Measurements from ENCODE around the gene NECAB3. TPM values are rescaled to one million over a fixed set of nuclear protein-coding genes. Genes with fewer than 3 reads are reported as not detected.

The NECAB3 gene
- total and polyA plus RNA-seq, 11 donors, result 37.6 to 111 (median 71.8) TPM

DNA sequence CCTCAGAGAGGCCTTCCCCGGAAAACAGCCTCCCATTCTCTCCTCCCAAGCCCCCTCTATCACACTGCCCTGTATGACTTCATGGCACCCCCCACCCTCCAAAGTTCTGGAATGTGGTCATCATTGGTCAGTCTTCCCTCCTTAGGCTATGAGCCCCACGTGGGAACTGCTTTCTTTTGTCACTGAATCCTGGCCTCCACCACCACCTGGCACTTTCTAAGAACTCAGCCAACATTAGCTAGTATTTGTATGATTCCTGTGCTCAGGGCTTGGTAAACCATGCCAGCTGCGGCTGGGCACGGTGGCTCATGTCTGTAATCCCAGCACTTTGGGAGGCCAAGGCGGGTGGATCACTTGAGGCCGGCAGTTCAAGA is 20.4 kb upstream of the NECAB3 start:
- WGBS, 4 donors, result 82 to 84% (median 82%) methylated on average over 6 of the region's 6 CpGs
- Histone ChIP-seq H3K9me3 (no peaks in the 10 kb centered on the region), H3K27ac (peak overlapping the region in 3 of 12 donors; percentile 14 to 46 (median 36)), H3K4me1 (peaks cover 0 to 19% (median 4%) of the 10 kb centered on the region in 12 donors), H3K27me3 (no peaks in the 10 kb centered on the region), H3K36me3 (no peaks in the 10 kb centered on the region), H3K4me3 (no peak overlapping the region)
- ATAC-seq, result peak in 1 of 4 donors; percentile 13
- no peak for TF ChIP-seq POLR2A (IDR thresholded peaks at IDR 0.05)
- TF ChIP-seq, protein P1, sequence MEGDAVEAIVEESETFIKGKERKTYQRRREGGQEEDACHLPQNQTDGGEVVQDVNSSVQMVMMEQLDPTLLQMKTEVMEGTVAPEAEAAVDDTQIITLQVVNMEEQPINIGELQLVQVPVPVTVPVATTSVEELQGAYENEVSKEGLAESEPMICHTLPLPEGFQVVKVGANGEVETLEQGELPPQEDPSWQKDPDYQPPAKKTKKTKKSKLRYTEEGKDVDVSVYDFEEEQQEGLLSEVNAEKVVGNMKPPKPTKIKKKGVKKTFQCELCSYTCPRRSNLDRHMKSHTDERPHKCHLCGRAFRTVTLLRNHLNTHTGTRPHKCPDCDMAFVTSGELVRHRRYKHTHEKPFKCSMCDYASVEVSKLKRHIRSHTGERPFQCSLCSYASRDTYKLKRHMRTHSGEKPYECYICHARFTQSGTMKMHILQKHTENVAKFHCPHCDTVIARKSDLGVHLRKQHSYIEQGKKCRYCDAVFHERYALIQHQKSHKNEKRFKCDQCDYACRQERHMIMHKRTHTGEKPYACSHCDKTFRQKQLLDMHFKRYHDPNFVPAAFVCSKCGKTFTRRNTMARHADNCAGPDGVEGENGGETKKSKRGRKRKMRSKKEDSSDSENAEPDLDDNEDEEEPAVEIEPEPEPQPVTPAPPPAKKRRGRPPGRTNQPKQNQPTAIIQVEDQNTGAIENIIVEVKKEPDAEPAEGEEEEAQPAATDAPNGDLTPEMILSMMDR (IDR thresholded peaks at IDR 0.05), result no peak
- no peak for DNase-seq
- intact Hi-C loops (cut with DNase I), result loop anchor here in 1 of 10 donors (5.0 kb wide), 1 partner anchor 33 kb away; no protein-coding TSS in a partner anchor

DNA sequence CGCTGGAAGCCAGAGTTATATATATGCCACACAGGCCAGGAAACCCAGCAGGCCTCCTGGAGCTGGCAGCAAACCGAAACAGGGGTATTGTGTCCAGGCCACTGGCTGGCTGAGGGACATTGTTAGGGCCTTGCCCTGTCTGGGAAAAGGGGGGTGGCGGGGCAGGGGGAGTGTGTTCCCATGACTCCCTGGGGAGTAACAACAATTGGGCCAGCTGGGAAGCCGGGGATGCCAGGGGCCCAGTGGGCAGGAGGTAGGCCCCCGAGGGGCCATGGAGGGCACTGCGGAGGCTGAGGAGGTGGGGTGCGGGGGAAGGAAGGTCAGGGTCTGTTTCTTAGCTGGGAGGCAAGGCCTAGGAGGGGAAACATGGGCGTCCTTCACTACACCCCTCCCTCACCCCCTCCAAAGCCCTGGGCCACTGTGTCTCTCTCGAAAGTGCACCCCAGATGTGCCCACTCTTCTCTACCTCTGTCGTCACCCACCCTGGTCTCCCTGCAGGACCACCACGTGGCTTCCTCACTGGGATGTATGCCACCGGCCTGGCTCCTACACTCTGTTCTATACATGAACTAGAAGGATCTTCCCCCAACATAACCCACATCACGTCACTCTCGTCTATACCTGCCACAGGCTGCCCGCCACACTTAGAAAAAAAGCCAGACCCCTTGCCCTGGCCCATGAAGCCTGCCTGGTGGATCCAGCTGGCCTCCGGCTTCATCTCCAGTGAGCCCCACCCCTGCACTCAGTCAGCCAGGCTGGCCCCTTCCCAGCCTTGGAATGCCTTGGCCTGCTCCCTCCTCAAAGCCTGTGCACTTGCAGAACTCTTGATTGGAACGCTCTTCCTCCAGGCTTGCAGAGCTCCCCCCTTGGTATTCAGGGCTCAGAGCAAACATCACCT is 19.8 kb upstream of the NECAB3 start:
- no peaks in the 10 kb centered on the region for H3K9me3 ChIP-seq
- peak; percentile 31 to 71 (median 62) for ATAC-seq
- no peaks in the 10 kb centered on the region for H3K36me3 ChIP-seq
- no peak overlapping the region for H3K4me3 ChIP-seq
- H3K27me3 ChIP-seq, result no peaks in the 10 kb centered on the region
- no peak for TF ChIP-seq POLR2A (IDR thresholded peaks at IDR 0.05)
- TF ChIP-seq, protein P1 (IDR thresholded peaks at IDR 0.05), result no peak
- WGBS, 4 donors, result 69 to 82% (median 80%) methylated on average over 15 to 17 of the region's 17 CpGs
- peaks cover 0 to 23% (median 6%) of the 10 kb centered on the region in 12 donors for H3K4me1 ChIP-seq
- H3K27ac ChIP-seq, result peak overlapping the region in 7 of 12 donors; percentile 14 to 62 (median 46)
- intact Hi-C loops (cut with DNase I), result loop anchor here in 1 of 10 donors (5.0 kb wide), 1 partner anchor 33 kb away; no protein-coding TSS in a partner anchor
- DNase-seq, result peak in 2 of 5 donors; percentile 43 to 72

DNA sequence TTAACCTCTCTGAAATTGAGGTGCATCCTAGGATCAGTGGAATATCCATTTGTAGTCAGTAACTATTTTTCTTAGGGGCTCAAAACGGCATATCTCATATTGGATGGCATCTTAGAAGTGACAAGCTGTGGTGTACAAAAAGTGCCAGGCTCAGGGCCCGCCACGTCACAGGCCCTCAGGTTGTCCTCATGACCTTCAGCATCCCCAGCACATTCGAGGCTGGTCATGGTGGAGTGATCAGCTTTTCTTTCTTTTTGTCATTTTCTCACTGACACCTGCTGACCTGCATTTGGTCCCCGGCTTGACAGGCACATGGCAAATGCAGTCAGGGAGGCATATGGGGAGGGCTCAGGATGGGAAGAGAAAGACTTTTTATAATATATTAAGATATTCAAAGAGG is 19.1 kb upstream of the NECAB3 start:
- intact Hi-C loops (cut with DNase I), result loop anchor here in 1 of 10 donors (5.0 kb wide), 1 partner anchor 34 kb away; no protein-coding TSS in a partner anchor
- Histone ChIP-seq H3K9me3 (no peaks in the 10 kb centered on the region), H3K36me3 (no peaks in the 10 kb centered on the region), H3K27me3 (no peaks in the 10 kb centered on the region), H3K27ac (peak overlapping the region in 4 of 12 donors; percentile 36 to 62 (median 48)), H3K4me3 (no peak overlapping the region), H3K4me1 (peaks cover 0 to 29% (median 8%) of the 10 kb centered on the region in 12 donors)
- DNase-seq (no peak), ATAC-seq (no peak)
- TF ChIP-seq, protein P1 (IDR thresholded peaks at IDR 0.05), result no peak
- TF ChIP-seq POLR2A (IDR thresholded peaks at IDR 0.05), result no peak
- 63 to 80% (median 72%) methylated on average over 5 of the region's 5 CpGs for WGBS, 4 donors

DNA sequence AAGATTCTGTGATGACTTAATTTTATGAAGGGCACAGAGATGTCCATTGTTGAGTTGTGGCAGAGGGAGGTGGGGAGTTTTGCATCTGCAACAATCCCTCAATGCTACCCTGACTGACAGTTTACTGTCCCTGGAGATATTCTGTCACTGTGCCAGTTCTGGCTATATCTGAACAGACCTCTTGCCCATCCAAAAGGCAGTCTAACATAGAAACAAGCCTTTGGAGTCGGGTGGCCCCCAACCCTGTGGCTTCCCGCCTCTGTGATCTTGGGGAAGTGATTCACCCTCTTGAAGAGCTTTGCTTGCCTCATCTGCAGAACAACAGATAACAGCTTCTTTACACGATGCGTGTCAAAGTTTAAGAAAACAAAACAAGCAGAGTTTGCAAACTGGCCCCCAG is 15.7 kb upstream of the NECAB3 start:
- Histone ChIP-seq H3K36me3 (no peaks in the 10 kb centered on the region), H3K4me3 (no peak overlapping the region), H3K9me3 (no peaks in the 10 kb centered on the region), H3K4me1 (peaks cover 0 to 32% (median 13%) of the 10 kb centered on the region in 12 donors), H3K27me3 (no peaks in the 10 kb centered on the region), H3K27ac (peak overlapping the region in 1 of 12 donors; percentile 6)
- DNase-seq, result no peak
- TF ChIP-seq, protein P1 (IDR thresholded peaks at IDR 0.05), result no peak
- intact Hi-C loops (cut with DNase I), result loop anchor here in 4 of 10 donors (5.0 to 10.0 kb wide), 3 partner anchors 32 to 305 kb away; partner anchors contain the start of genes PXMP4 (in 3 of the 4) and RALY (in 1 of the 4)
- WGBS, 4 donors, result 36 to 42% (median 39%) methylated on average over 4 of the region's 4 CpGs
- ATAC-seq, result no peak

All from heart left ventricle (tissue), 16 donors.